Activated T-cell treated with anti-CD3 and anti-CD28 coated beads, Interleukin-2, amount 50 U/mL, for 72 hours (primary cell): ENCODE data around the gene SPAG4. TPM values are rescaled to one million over a fixed set of nuclear protein-coding genes. Genes with fewer than 3 reads are reported as not detected.

Source experiments
- ATAC-seq, 2 donors: fragments of 150-1000 bp; cut with Tn5 transposase; replicated peaks in 1 of 2; 2 replicates each; pipeline ENCODE4 v1.10.0; 2021; ENCODE audit warnings: moderate library complexity in 2 of 2, mild to moderate bottlenecking in 1 of 2
- DNase-seq, 2 donors: peaks; one replicate each; pipeline ENCODE4 v3.0.0; 2021 to 2022; ENCODE audit warnings: mixed read lengths in 1 of 2
- H3K27ac Mint-ChIP-seq: one replicate; pipeline ENCODE4 v1.8.0; 2022; ENCODE audit warnings: mild to moderate bottlenecking, moderate library complexity, mixed read lengths
- H3K27me3 Mint-ChIP-seq: one replicate; pipeline ENCODE4 v1.8.0; 2022; ENCODE audit warnings: low read depth, mixed read lengths
- H3K36me3 Mint-ChIP-seq, 2 donors: one replicate each; pipeline ENCODE4 v1.8.0; 2022; ENCODE audit warnings: mixed read lengths in 2 of 2, mild to moderate bottlenecking in 1 of 2; ENCODE audit not compliant: insufficient read depth in 2 of 2
- H3K4me1 Mint-ChIP-seq: one replicate; pipeline ENCODE4 v1.8.0; 2022; ENCODE audit warnings: low read depth, mixed read lengths
- H3K4me3 Mint-ChIP-seq, 2 donors: one replicate each; pipeline ENCODE4 v1.8.0; 2022; ENCODE audit warnings: mild to moderate bottlenecking in 2 of 2, mixed read lengths in 2 of 2, moderate library complexity in 2 of 2
- H3K9me3 Mint-ChIP-seq, 2 donors: one replicate each; pipeline ENCODE4 v1.8.0; 2022; ENCODE audit warnings: mixed read lengths in 2 of 2
- total RNA-seq, 2 donors: library from RNA; stranded (reverse); gene quantifications; one replicate each; pipeline ENCODE4 v1.2.3, GENCODE V29; 2022

Gene SPAG4
- total RNA-seq, 2 donors from 2014 or later = 8.7 to 9.8 TPM

DNA sequence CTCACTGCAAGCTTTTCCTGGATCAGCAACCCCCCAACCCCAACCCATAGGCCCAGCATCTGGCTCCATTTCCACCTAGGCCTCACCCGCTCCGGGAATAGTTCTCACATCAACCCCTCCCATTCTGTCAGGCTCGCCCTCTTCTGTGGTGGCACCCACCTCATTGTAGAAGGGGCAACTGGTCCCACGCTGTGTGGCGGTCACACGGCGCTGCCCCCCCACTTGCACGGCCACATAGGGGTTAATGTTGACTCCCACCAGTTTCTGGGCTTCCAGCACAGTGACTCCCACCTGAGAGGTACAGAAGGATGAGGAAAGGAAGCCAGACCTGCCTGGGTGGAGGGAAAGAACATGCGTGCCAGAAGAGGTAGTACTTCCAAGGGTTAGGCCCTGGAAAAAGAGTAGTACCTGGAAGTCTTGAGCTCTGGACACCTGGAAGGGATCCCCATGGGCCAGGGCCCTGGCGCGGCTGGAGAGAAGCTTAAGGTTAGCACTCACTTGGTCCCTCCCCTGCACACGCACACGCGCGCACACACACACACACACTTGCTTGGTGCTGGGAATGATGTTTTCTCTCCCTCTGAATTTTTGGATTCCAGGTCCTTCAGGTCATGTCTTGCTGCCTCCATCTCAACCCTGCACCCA lies 12.7 kb upstream of the SPAG4 start:
- ATAC-seq = no peak
- H3K9me3 Mint-ChIP-seq = no peaks in the 10 kb centered on the region
- no peak for DNase-seq
- H3K4me3 Mint-ChIP-seq = peak overlapping the region in 1 of 2 donors; percentile 34
- peaks cover 40% of the 10 kb centered on the region for H3K27me3 Mint-ChIP-seq
- no peaks in the 10 kb centered on the region for H3K36me3 Mint-ChIP-seq
- no peak overlapping the region for H3K27ac Mint-ChIP-seq
- peaks cover 15% of the 10 kb centered on the region for H3K4me1 Mint-ChIP-seq

DNA sequence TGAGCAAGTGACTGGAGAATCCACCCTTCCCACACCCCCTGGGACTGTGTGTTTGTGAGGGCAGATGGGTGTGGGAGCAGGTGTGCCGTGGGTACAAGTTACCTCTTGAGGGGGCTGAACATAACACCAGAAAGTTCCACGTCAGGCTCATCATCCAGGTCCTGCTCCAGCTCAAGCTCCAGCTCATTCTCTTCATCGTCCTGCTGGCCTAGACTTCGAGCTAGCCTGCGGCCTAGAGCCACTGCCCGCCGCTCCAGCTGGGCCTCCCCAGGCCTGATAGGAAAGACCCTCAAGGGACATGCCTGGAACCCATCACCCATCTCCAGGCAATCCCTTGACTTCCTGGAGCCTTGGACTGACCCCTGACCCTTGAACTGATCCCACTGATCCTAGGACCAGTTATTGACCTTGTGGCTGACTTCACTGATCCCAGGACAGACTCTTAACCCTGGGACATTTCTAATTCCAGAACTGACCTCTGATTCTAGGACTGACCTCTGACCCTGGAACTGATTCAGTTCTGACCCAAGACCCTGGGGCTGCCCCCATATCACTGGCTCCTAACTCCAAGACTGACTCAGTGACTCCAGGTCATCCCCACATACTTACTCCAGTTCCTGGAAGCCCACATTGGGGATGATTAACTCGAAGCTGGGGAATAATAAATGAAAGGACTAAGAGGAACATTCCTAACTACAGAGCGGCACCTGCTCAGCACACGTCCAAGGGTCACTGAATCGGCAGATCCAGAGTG lies 11.8 kb upstream of the SPAG4 start:
- Mint-ChIP-seq H3K27ac (no peak overlapping the region), H3K27me3 (peaks cover 31% of the 10 kb centered on the region), H3K9me3 (no peaks in the 10 kb centered on the region), H3K36me3 (no peaks in the 10 kb centered on the region), H3K4me1 (peaks cover 15% of the 10 kb centered on the region), H3K4me3 (no peak overlapping the region)
- DNase-seq = no peak
- ATAC-seq = no peak

DNA sequence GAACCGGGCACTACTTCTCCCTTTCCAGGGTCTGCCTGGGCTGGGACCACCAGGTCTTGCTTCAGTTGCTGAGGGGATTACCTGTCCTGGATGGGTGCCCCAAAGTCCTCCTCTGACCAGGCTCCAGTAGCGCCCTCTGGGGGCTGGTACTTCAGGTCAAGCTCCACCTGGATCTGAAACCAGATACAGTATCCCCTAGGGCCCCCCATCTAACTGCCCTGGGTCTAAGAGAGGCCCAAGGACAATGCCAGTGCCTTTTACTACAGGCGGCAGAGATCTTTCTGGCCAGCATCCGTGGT lies 11.2 kb upstream of the SPAG4 start:
- Mint-ChIP-seq H3K9me3 (no peaks in the 10 kb centered on the region), H3K27me3 (peaks cover 25% of the 10 kb centered on the region), H3K36me3 (no peaks in the 10 kb centered on the region), H3K4me1 (peaks cover 15% of the 10 kb centered on the region), H3K4me3 (no peak overlapping the region), H3K27ac (no peak overlapping the region)
- no peak for ATAC-seq
- peak in 1 of 2 donors; percentile 38 for DNase-seq

DNA sequence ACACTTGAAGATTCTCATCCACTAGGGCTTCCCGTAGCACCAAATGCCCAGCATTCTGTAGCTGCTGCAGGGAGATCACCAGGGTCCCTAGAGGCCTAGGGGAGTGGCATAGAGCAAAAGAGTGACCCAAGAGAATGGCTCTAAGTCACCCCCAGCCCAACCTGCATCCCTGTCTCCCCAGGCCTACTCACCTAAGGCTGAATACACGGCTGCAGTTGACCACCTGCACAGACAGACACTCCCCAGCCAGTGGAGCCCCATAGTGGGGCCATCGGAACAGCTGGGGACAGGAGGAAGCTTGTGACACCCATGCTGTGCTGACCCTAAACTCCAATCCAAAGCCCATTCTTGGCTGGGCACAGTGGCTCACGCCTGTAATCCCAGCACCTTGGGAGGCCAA lies 9.5 kb upstream of the SPAG4 start:
- Mint-ChIP-seq H3K9me3 (no peaks in the 10 kb centered on the region), H3K27me3 (peaks cover 16% of the 10 kb centered on the region), H3K27ac (no peak overlapping the region), H3K4me3 (no peak overlapping the region), H3K4me1 (peaks cover 7% of the 10 kb centered on the region), H3K36me3 (no peaks in the 10 kb centered on the region)
- ATAC-seq (no peak), DNase-seq (no peak)

DNA sequence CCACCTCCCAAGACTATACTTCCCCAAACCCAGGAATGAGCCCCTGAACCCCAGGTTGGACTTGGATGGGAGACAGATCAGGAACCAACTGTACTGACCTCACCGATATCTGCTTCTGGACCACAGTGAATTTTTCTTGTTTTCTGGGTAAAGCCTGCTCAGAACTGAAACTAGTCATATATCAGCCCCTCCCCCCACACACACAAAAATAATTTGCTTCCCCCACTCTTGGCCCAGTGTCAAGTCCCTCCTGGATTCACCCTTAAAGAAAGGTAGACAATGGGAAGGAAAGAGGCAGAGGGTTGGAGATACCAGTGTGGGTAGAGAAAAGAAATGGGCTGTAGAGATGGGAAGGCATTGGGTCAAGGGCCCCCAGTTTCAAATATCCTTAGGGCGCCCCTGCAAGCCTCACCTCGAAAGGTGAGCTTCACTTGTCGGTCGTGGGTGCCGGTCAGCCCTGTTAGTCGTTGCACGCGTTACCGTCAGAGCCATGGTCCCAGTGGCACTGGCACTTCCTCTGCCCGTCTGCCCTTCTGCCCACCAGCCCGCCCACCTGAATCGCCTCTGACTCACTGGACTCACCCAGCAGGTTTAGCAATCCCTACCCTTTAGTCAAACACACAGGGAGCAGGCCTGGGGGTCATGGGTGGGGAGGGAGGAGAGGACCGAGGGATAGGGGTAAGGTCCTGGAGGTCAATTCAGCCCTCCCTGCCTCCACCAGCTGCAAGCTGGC lies 8.5 kb upstream of the SPAG4 start:
- no peaks in the 10 kb centered on the region for H3K9me3 Mint-ChIP-seq
- DNase-seq (no peak), ATAC-seq (no peak)
- no peaks in the 10 kb centered on the region for H3K36me3 Mint-ChIP-seq
- H3K4me3 Mint-ChIP-seq = no peak overlapping the region
- peaks cover 4% of the 10 kb centered on the region for H3K4me1 Mint-ChIP-seq
- peaks cover 12% of the 10 kb centered on the region for H3K27me3 Mint-ChIP-seq
- no peak overlapping the region for H3K27ac Mint-ChIP-seq

DNA sequence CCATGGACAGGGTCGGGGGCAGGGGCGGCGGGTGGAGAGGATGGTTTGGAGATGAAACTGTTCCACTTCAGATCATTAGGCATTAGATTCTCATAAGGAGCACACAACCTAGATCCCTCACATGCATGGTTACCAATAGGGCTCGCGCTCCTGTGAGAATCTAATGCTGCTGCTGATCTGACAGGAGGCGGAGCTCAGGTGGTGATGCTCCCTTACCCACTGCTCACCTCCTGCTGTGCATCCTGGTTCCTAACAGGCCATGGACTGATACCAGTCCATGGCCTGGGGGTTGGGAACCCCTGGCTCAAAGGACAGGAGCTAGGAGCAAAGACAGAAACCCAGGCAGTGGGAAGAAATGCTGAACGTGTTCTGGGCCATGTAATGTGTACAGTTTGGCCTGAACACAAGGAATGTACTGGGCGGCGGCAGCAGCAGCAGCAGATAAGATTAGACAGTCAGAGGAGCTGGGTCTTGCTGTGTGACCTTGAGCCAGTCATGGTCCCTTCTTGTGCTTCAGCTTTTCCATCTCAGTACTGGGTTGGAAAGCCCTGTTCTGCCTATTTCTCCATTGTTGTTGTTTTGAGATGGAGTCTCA lies 4.7 kb upstream of the SPAG4 start:
- peaks cover 15% of the 10 kb centered on the region for H3K4me1 Mint-ChIP-seq
- no peaks in the 10 kb centered on the region for H3K9me3 Mint-ChIP-seq
- ATAC-seq = no peak
- H3K27ac Mint-ChIP-seq = no peak overlapping the region
- H3K36me3 Mint-ChIP-seq = no peaks in the 10 kb centered on the region
- no peak overlapping the region for H3K4me3 Mint-ChIP-seq
- H3K27me3 Mint-ChIP-seq = no peaks in the 10 kb centered on the region
- no peak for DNase-seq

DNA sequence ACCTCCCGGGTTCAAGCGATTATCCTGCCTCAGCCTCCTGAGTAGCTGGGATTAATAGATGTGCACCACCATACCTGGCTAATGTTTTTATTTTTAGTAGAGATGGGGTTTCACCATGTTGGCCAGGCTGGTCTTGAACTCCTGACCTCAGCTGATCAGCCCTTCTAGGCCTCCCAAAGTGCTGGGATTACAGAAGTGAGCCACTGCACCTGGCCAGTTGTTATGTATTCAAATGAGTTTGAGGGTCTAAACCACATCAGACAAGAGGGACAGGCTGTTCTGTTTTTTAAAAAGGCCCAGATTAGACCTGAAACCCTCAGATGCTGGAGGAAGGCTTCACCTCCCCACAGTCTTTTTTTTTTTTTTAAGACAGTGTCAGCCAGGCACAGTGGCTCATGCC lies 4.1 kb upstream of the SPAG4 start:
- no peaks in the 10 kb centered on the region for H3K27me3 Mint-ChIP-seq
- no peak for ATAC-seq

DNA sequence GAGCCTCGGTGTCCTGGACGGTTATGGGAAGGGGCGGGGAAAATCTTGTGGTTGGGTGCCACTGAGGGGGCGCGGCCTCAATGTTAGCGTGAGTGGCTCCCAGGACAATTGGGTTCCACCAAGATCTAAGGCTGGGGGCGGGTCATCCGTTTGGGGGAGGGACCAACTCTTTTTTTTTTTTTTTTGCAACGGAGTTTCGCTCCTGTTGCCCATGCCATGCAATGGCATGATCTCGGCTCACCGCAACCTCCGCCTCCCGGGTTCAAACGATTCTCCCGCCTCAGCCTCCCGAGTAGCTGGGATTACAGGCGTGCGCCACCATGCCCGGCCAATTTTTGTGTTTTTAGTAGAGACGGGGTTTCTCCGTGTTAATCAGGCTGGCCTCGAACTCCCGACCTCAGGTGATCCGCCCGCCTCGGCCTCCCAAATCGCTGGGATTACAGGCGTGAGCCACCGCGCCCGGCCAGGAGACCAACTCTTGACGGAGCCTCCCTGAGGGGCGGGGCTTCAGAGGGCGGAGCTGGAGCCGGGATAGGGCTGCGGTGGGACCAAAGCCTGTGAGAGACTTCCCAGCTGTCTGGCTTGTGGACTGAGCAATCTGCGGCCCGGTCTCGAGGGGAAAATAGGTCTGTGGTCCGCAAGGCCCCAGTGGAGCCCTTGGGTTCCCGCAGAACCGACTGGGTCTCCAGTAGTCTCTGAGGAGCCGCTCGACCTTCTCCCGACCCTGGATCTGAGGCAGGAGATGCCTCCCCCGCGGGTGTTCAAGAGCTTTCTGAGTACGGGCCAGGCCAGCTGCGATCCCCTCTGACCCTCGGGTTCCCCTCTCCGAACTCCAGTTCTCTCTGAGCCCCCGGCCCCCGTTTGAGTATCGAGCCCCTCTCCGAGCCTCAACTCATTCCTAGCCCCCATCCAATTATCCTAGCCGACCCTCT lies 1.1 kb downstream of the SPAG4 start:
- H3K27ac Mint-ChIP-seq = peak overlapping the region; percentile 84
- DNase-seq (peak; percentile 62 to 99), ATAC-seq (no peak)

More for the DNA sequence above, 4.1 kb upstream of the SPAG4 start:
- peaks cover 17% of the 10 kb centered on the region for H3K4me1 Mint-ChIP-seq
- H3K4me3 Mint-ChIP-seq = no peak overlapping the region
- no peak for DNase-seq
- no peaks in the 10 kb centered on the region for H3K36me3 Mint-ChIP-seq
- no peaks in the 10 kb centered on the region for H3K9me3 Mint-ChIP-seq
- no peak overlapping the region for H3K27ac Mint-ChIP-seq

DNA sequence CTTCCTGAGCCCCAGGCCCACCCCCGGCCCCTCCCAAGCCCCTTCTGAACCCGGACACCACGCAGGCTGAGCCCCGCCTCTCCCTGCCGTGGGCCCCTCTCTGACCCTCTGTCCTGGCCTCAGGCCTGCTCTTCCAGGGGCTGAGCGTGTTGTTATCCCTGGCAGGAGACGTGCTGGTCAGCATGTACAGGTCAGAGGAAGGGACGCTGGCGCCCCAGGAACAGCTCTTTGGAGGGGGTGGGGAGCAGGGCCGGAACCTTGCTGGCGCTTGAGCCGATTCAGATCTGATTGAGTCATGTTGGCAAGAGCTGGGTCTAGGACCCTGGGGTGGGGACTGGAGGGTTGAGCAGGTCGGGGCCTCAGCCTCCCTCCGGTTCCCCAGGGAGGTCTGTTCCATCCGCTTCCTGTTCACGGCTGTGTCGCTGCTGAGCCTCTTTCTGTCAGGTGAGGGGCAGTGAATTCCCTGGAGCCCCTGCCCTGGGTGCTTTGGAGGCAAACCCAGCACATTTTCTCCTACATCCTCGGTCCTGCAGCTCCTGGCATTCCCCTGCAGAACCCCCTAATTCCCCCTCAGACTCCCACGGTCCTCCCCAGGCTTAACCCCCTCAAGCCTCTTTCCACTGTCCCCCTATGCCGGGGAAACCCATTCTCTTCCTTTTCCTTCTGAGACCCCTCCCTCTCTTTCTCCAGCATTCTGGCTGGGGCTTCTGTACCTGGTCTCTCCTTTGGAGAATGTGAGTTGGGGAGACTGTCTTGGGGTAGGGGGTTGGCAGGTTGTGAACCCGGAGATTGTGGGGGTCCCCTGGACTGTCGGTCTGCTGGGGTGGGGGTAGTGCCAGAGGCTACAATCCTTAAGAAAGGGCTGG lies 2.0 kb downstream of the SPAG4 start:
- peaks cover 67% of the 10 kb centered on the region for H3K4me1 Mint-ChIP-seq
- peak overlapping the region; percentile 80 to 86 for H3K4me3 Mint-ChIP-seq
- H3K9me3 Mint-ChIP-seq = no peaks in the 10 kb centered on the region
- H3K27me3 Mint-ChIP-seq = no peaks in the 10 kb centered on the region
- DNase-seq (peak; percentile 69 to 76), ATAC-seq (peak; percentile 5 to 6)
- peak overlapping the region; percentile 73 for H3K27ac Mint-ChIP-seq
- H3K36me3 Mint-ChIP-seq = peaks cover 0 to 2% of the 10 kb centered on the region in 2 donors

More for the DNA sequence above, 1.1 kb downstream of the SPAG4 start:
- Mint-ChIP-seq H3K4me3 (peak overlapping the region; percentile 80 to 86), H3K9me3 (no peaks in the 10 kb centered on the region), H3K27me3 (no peaks in the 10 kb centered on the region), H3K4me1 (peaks cover 64% of the 10 kb centered on the region), H3K36me3 (peaks cover 0 to 2% of the 10 kb centered on the region in 2 donors)

DNA sequence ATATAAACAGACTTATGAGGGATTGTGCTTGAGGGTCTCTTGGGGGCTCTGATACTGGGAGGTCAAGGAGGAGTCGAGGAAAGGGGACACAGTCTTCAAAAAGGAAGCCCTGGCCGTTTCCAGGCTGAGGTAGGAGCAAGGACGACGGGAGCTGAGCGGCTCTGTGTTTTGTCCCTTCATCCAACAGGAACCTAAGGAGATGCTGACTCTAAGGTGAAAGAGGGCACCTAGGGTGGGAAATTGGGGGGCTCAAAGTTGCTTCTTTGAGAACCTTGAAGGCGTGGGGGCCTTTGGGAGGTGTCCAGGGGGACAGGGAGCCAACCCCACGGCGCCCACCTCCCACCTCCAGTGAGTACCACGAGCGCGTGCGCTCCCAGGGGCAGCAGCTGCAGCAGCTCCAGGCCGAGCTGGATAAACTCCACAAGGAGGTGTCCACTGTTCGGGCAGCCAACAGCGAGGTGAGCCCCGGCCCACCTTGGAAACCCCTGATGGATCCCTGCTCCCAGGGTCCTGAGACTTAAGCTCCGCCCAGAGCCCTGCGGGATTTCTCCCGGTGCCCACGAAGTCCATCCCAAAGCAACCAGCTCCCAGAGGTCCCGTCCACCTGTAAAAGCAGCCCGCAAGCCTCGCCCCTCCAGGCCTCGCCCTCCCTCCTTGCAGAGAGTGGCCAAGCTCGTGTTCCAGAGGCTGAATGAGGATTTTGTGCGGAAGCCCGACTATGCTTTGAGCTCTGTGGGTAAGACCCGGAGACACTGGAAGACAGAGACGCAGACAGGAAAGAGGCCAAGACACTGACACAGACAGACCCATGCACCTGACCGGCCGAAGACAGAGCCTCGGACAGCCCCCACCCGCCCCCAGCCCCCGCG lies 2.9 kb downstream of the SPAG4 start:
- Mint-ChIP-seq H3K36me3 (peaks cover 0 to 2% of the 10 kb centered on the region in 2 donors), H3K27me3 (no peaks in the 10 kb centered on the region), H3K27ac (peak overlapping the region; percentile 59), H3K4me1 (peaks cover 67% of the 10 kb centered on the region), H3K4me3 (peak overlapping the region; percentile 80 to 86), H3K9me3 (no peaks in the 10 kb centered on the region)
- peak; percentile 26 for DNase-seq
- no peak for ATAC-seq
